OCI-LY3 (cell line): Measurements from ENCODE around the gene EOGT.

Experiments used
- H2AFZ ChIP-seq: fragments of 200-600, 300-600 bp; shearing (Covaris generic); 2 replicates; pipeline ENCODE4 v1.6.0; 2014; ENCODE audit warnings: antibody characterized with exemption, low read depth, low read length
- H3K27ac ChIP-seq: fragments of 200-600, 300-600 bp; sonication (generic); 2 replicates; pipeline ENCODE4 v1.5.1; 2014; ENCODE audit warnings: mild to moderate bottlenecking, low read length, moderate library complexity, mixed read lengths
- H3K27me3 ChIP-seq: fragments of 200-600, 300-600 bp; sonication (generic); 2 replicates; pipeline ENCODE4 v1.6.1; 2014; ENCODE audit warnings: low read depth, low read length, mixed read lengths
- H3K36me3 ChIP-seq: fragments of 200-600, 300-600 bp; sonication (generic); replicated peaks from 2 replicates; pipeline ENCODE3; 2014; ENCODE audit warnings: low read depth, low read length, mixed read lengths
- H3K4me1 ChIP-seq: fragments of 300-600, 200-600 bp; sonication (generic); 2 replicates; pipeline ENCODE4 v1.6.1; 2014; ENCODE audit warnings: low read length, mixed read lengths
- H3K4me2 ChIP-seq: fragments of 200-600, 300-600 bp; sonication (generic); 2 replicates; pipeline ENCODE4 v1.6.1; 2014; ENCODE audit warnings: low read length, mixed read lengths
- H3K4me3 ChIP-seq: fragments of 300-600, 200-600 bp; sonication (generic); 2 replicates; pipeline ENCODE4 v1.5.1; 2014; ENCODE audit warnings: antibody characterized with exemption, mild to moderate bottlenecking, low read length, moderate library complexity
- H3K79me2 ChIP-seq: fragments of 300-600, 200-600 bp; shearing (Covaris generic); 2 replicates; pipeline ENCODE4 v1.6.1; 2014; ENCODE audit warnings: mild to moderate bottlenecking, low read length, mixed read lengths
- H3K9ac ChIP-seq: fragments of 300-600, 200-600 bp; shearing (Covaris generic); 2 replicates; pipeline ENCODE4 v1.6.0; 2014; ENCODE audit warnings: mild to moderate bottlenecking, low read length, moderate library complexity
- H3K9me3 ChIP-seq: fragments of 200-600, 300-600 bp; shearing (Covaris generic); 2 replicates; pipeline ENCODE4 v1.6.1; 2014; ENCODE audit warnings: low read length, mixed read lengths; ENCODE audit not compliant: insufficient read depth
- H4K20me1 ChIP-seq: fragments of 200-600, 300-600 bp; sonication (generic); 2 replicates; pipeline ENCODE4 v1.6.1; 2016; ENCODE audit warnings: low read length, mixed read lengths; ENCODE audit not compliant: insufficient read depth
- CTCF ChIP-seq: fragments of 200-600, 300-600 bp; sonication (generic); IDR thresholded peaks from 2 replicates; pipeline ENCODE4 v1.5.1; 2014; ENCODE audit warnings: antibody characterized with exemption, low read length, low read depth
- EZH2phosphoT487 ChIP-seq: fragments of 200-600 bp; shearing (Covaris generic); IDR thresholded peaks from 2 replicates; pipeline ENCODE4 v1.6.1; 2018; ENCODE audit warnings: antibody characterized with exemption, mixed run types, low read depth

EOGT gene

GRCh38 chr3:68935778-68936177, 77.7 kb downstream of the EOGT start:
- TF ChIP-seq CTCF (no peak), EZH2phosphoT487 (no peak)
- Histone ChIP-seq H3K36me3 (no peaks in the 10 kb centered on the region), H3K4me2 (no peak overlapping the region), H3K27me3 (peaks cover 19% of the 10 kb centered on the region), H3K4me3 (no peak overlapping the region), H3K4me1 (no peaks in the 10 kb centered on the region), H4K20me1 (no peaks in the 10 kb centered on the region), H3K9me3 (no peaks in the 10 kb centered on the region), H2AFZ (no peak overlapping the region), H3K27ac (no peak overlapping the region), H3K79me2 (no peaks in the 10 kb centered on the region), H3K9ac (no peak overlapping the region)

DNA sequence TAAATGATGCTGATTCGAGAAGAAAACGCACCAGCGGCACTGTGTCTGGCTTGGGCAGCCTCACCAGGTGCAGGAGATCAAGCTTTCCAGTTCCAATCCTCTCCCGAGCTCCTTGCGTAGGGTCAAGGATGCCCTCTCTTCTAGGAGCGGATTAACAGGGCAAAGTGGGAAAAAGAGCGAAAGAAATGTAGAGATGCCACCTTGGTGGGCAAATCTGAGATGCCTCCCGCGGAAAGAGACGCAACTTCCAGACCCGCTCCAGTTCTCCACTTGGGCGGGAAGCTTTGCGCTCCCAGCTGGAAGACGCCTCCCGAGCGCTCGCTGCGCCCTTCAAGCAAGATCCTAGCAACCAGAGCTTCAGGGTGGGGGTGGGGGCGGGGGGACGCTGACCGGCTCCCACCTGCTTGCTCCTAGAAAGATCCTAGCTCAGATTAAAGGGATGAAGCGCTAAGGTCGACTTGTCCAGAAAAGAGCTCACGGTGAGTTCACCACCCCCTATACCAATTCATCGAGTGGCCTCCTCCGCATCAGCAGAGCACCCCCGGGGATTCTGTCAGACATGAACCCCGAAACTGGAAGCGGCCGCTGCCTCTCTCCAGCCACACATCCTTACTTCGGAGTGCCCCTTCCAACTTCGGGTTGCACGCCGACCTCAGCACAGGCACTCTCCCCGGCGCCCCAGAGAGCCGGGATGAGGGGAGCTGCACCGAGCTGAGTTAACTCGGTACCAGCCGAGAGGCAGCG, 81.9 kb downstream of the EOGT start:
- no peak overlapping the region for H3K27ac ChIP-seq
- TF ChIP-seq CTCF (no peak), EZH2phosphoT487 (no peak)
- H3K36me3 ChIP-seq = no peaks in the 10 kb centered on the region
- no peaks in the 10 kb centered on the region for H3K4me1 ChIP-seq
- no peak overlapping the region for H2AFZ ChIP-seq
- H3K9me3 ChIP-seq = no peaks in the 10 kb centered on the region
- H3K79me2 ChIP-seq = no peaks in the 10 kb centered on the region
- H3K27me3 ChIP-seq = peaks cover 16% of the 10 kb centered on the region; the same call in 1 of the 2 replicates
- H3K4me2 ChIP-seq = no peak overlapping the region
- no peaks in the 10 kb centered on the region for H4K20me1 ChIP-seq
- H3K4me3 ChIP-seq = no peak overlapping the region
- no peak overlapping the region for H3K9ac ChIP-seq
